Stimulated activated CD4-positive, alpha-beta T cell treated with anti-CD3 and anti-CD28 coated beads, Interleukin-2, amount 100 ng/mL, for 4 hours (primary cell): Measurements from ENCODE around the gene TSPAN9.

ENCODE experiments used
- DNase-seq: peaks from one replicate; pipeline ENCODE4 v3.0.0-alpha.2; 2020; ENCODE audit warnings: low read depth

TSPAN9 gene

DNA sequence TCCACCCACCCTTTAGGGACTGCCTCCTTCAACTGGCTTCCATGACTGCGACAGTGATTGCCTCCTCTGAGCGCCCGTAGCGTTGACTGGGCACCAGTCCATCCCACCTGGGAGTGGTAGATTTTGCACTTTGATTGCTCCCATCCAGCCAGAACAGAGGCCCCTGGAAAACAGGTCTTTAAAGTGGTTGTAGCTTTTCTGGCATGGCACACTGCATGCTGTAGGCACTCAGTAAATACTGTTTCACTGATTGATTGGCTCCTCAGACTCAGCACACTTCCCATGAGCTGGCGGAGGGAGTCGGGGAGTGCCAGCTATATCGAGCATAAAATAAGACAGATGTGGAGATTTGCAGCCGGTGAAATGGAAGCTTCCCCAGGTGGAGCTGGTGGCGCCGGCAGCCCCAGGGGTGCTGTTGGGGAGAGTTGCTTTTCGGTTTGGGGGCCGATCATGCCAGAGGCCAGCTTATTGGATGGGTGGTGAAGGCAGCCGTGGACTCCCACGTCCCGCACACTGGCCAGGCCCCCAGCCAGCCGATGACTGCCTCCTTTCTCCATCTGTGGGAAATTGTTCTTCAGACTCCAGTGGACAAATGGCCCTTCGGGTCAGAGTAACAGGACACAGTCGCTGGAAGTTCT is 200.2 kb downstream of the TSPAN9 start:
- no peak for DNase-seq

DNA sequence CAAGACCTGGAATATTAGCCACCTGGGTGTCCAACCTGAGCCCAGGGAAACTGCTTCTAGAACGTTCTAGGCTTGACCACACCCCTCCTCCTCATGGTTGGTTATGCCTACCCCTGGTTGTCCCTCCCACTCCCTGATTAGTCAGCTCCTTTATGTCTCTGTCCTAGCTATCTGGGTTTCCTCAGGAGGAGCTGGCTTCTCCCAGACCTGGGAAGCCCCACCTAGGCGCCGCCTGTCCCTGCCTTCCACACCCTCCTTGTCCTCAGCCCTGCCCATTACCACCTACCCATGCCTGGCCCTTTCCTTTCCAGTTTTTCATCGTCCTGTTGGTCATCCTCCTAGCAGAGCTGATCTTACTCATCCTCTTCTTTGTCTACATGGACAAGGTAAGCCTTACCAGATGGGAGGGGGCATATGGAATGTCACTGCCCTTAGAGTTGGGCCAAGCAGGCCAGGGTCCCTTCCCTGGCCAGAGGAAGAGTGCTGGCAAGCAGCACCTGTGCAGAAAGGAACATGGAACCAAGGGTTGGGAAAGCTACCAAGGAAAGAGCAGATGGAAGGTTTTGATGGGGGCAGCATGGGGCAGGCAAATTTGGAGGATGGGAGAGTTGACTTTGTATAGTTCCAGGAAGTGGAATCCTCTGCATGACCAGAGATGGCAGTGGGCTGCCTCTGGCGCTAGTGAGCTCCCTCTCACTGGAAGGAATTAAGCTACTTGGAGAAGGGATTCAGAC is 201.7 kb downstream of the TSPAN9 start:
- DNase-seq, result no peak

DNA sequence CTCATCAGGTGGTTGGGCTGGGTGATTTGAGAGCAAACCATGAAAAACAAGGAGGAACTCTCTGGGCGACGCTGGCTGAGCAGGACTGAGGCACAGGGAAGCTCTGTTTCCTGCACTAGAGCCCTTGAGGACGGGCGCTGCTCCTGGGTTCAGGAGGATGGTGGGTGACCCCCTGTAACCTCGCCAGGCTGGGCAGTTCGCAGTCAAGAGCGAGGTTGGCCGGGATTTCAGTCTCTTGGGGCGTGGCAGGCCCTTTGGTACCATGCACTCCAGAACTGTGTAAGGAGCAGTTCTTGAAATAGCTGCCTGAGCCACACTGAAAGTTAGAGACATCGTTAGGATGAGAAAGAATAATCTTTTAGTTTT is 202.2 kb downstream of the TSPAN9 start:
- no peak for DNase-seq

DNA sequence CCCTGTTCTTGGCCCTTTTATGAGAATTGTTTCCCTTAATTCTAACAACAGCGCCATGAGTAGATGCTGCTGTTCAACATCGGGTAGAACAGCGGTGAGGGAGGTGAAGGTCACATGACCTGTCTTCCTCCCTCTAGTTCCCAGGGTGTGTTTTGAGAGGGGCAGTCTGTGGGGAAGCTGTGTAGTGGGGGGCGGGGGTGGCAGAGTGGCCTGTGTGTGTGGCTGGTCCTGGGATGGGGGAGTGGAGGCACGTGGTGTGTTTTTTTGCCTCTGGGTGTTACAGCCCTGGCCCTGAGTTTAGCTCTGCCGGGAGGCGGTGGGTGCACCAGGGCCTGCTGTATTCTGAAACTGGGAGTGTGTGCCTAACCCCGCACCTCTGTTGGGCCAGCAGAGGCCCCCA is 202.7 kb downstream of the TSPAN9 start:
- DNase-seq, result no peak

DNA sequence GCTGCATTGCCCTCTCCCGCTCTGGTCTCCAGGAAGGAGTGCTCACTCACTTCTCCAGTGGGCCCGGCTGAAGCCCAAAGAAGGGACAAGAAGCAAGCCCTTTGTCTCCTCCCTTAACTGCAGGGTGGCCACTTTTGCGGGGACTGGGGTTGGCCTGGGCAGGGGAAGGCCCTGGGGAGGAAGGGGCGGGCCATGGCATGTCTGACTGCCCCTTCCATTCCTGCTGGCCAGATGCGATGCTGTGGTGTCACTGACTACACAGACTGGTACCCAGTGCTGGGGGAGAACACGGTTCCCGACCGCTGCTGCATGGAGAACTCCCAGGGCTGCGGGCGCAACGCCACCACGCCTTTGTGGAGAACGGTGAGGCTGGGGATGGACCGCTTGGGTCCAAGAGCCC is 203.8 kb downstream of the TSPAN9 start:
- DNase-seq, result no peak

DNA sequence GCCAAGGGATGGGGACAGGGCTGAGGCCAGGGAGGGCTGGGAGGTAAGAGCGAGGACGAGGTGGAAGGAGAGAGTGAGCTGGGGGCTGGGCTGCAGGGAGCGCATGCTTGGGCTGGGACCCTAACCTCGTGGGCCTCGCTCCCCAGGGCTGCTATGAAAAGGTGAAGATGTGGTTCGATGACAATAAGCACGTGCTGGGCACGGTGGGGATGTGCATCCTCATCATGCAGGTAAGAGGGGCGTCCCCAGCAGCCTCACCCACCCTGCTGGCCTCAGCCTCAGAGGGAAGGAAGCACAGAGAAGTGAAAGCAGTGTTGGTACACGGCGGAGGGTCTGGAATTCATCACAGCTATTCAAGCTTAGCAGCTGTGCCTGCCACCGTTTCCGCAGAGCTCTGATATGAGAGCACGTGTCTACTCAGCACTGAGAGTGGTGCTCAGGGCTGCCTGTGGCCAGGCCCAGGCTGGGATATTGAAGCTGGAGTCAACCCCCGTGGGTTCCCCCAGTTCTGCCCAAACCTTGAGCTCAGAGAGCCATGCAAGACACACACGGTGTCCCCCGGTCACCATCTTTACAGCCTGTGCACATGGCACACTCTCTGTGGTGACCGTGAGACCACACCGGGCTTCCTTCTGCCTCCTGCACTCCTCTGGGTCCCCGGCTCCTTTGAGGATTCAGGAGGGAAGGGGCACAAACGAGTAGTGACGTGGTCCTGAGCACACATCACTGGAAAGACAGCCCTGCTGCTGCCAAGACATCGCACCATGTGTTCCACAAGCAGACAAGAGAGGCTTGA is 204.6 kb downstream of the TSPAN9 start:
- DNase-seq, result no peak

DNA sequence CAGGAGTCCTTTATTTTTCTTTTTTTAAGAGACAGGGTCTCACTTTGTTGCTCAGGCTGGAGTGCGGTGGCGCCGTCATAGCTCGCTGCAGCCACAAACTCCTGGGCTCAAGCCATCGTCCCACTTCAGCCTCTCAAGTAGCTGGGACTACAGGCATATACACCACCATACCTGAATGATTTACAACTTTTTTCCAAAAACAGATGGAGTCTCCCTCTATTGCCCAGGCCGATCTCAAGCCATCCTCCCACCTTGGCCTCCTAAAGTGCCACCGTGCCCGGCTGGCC is 205.1 kb downstream of the TSPAN9 start:
- DNase-seq, result no peak

DNA sequence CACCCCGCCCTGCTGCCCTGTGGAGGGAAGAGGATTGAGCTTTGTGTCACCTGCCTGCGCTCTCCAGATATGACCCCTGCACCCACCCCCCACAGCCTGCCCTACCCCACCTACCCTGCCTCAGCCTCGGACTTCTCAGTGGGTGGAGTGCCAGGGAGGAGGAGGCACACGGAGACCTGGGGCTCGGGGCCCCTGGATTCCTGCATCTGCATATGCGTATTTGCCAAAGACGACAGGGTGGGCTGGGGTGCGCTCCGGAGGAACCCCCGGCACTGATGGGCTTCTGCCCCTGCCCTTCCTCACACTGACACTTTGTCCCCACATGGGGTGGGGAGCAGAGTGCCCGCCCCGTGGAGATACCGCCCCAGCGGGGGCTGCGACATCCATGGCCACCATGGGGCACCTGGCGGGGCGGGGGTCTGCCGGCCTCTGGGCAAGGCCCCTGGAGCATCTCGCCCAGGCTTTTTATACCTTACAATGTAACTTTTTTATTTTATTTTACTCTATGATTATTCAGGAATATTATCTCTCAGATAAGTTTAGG is 206.0 kb downstream of the TSPAN9 start:
- DNase-seq, result no peak

DNA sequence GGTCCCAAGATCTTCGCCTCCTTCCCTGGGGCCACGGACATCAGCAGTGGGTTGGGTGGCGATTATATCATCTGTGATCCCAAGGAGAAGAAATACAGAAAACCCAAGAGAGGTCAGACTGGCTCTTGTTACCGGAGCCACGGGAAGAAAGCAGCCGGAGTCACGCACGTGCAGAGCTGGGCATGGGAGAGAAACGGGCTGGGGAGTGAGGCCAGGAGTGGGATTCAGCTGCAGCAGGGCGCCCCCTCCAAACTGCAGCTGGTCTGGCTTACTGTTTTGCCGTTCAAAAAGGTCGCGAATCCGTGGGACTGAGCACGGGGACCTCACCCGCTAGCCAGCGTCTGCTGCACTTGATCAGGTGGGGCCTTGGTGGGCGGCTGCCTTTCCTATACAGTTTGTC is 207.2 kb downstream of the TSPAN9 start:
- no peak for DNase-seq

DNA sequence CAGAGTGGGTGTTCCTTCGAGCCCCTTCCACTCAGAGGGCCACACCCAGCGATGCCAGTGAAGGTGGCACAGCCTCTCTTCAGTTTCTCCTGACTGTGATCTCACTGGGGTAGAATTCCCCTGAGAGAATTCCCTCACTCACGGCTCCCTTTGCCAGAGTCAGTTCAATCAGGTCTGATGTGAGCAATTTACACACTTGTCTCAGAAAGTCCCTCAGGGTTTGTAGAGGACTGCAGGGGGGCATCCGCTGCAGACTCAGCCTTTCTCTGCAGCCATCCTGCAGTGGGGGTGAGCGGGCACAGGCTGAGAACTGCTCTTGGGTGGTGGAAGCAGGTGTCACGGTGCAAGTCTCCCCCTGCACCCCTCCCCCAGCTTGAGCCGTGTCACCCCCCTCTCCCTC is 208.4 kb downstream of the TSPAN9 start:
- DNase-seq, result no peak

DNA sequence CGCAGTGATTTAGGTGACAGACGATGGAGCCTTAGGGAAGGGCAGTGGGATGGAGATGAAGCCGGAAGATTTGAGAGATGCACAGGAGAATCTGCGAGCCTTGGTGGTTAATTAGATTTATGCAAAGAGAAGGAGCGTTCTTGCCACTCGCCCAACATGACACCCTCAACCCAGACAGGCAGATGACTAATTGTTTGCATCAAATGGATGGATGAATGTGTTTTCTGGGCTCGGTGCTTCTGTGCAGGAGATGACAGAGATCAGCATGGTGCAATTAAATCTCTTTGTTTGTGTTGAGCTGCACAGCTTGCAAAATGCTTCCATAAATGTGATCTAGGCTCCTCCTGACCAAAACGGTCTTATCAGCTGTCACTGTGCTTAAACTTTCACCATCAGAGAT is 211.5 kb downstream of the TSPAN9 start:
- DNase-seq, result no peak

DNA sequence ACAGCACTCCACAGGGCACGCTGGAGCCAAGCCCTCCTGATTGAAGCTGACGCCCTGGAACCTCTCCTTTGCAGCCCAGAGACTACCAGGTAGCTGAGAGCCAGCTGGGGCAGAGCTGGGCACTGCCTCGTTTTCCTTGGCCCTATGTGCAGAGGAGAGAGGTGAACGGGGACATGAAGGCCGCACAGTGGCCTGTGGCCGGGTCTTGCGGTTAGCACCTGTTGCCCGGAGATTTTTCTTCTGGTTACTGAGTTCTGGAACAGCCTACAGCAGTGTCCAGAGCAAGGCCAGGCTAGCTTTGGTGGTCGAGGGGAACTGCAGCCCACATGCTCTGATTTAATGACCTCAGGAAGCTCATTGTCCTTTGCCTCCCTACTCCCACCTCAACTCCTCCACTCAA is 212.5 kb downstream of the TSPAN9 start:
- no peak for DNase-seq

DNA sequence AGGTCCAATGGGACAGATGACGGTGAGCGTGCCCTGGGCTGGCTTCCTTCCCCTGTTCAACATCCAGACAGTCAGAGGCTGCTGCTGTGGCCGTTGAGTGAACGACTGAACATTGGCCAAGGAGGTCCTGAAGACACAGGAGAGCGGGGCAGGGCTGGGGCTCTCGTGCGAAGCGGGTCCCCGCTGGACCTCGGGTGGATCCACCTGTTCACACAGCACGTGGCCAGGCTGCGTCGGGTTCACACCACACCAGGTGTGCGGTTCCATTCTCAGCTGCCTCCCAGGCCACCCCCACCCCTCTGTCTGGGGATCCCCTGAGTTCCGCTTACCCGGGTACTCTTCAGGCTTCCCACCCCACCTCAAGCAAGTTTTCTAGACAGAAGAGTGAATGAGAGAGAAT is 214.8 kb downstream of the TSPAN9 start:
- no peak for DNase-seq

DNA sequence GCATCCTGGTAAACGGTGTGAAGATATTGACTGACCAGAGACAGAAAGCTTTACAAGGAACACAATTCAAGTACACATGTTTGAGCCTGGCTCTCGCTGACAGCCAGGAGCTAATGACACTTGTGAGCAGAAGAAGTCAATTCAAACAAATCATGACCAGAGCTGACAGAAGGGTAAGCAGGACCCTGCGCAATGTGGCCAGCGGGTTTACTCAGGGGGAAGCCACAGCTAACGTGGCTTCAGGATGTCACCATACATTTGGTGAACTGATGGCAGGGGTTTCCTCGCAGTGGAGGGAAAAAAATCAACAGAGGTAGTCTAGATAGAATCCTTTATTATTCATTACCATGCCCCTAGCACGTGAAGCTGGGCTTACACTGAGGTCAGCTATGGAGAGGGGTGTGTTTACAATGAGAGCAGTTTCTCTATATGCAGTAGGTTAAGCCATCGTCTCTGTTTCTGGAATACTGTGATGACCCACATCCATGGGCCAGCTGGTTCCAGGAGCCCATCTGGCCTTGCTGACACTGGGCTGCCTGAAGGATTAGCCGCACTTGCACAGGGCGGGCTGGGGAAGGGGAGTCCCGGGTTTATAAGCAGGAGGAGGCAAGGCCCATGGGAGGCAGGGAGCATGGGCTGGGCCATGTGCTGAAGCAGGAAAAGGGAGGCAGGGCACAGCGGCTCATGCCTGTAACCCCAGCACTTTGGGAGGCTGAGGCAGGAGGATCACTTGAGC is 215.7 kb downstream of the TSPAN9 start:
- DNase-seq, result no peak

DNA sequence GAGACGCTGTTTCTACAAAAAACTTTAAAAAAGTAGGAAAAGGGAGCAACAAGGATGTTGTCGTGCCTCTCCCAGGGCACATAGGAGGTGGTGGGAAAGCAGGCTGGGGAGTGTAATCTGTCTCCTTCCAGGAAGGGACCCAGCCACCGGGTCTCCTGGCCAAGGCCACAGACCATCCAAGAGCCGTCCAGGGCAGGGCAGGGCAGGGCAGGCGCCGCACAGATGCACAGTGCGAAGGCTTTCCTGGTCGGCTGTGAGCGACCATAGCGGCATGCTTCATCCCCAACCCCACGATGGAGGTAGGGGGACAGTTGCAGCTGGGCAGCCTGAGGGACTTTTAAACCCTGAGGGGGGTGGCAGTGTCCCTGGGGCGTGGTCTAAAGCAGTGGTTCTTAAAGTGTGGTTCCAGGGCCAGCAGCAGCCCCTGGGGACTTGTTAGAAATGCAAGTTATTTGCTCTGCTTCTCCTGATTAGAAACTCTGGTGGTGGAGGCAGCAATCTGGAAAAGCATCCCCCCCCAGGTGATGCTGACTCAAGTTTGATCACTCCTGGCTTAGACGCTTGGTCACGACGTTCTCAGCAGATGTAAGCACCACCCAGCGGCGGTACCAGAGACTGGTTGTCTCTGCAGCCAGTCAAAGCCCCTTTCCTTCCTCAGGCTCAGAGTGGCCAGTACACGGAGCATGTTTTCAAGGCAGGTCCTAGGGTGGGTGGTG is 216.4 kb downstream of the TSPAN9 start:
- no peak for DNase-seq

DNA sequence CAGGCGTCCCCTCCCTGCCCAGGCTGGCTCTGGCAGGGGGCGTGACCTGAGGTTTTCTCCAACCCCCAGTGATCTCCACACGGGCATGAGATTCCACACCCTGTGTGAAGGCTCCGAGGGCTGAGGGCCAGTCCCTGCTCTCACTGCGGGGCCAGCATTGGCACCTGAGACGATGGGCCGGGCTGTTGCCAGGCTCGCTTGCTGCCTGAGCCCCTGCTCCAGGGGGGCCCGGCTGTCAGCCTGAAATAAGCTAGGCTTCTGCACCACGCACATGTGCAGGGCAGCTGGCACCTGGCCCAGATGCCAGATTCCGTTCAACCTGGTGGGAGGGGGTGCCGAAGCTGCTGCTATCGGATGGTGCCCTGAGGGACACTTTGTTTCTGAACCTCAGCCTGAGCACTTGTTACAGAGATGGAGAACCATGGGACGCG is 217.3 kb downstream of the TSPAN9 start:
- no peak for DNase-seq

DNA sequence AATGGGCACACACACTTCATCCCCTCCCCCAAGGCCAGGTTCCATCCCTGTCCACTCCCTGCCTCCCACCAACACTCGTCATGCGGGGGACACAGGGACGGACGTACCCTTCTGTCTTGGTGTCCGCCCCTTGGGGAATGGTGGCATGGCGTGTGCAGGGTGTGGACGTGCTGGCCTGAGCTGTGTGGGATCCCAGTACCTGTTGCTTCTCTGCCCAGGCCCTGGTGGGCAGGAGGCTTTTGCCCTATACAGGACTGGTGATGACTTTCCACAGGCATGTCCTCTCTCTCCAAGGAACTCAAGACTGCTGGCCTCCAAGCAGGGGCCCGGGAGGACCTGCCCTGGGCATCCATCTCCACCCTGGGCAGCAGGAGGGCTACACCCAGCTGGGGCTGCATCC is 218.0 kb downstream of the TSPAN9 start:
- DNase-seq, result no peak

DNA sequence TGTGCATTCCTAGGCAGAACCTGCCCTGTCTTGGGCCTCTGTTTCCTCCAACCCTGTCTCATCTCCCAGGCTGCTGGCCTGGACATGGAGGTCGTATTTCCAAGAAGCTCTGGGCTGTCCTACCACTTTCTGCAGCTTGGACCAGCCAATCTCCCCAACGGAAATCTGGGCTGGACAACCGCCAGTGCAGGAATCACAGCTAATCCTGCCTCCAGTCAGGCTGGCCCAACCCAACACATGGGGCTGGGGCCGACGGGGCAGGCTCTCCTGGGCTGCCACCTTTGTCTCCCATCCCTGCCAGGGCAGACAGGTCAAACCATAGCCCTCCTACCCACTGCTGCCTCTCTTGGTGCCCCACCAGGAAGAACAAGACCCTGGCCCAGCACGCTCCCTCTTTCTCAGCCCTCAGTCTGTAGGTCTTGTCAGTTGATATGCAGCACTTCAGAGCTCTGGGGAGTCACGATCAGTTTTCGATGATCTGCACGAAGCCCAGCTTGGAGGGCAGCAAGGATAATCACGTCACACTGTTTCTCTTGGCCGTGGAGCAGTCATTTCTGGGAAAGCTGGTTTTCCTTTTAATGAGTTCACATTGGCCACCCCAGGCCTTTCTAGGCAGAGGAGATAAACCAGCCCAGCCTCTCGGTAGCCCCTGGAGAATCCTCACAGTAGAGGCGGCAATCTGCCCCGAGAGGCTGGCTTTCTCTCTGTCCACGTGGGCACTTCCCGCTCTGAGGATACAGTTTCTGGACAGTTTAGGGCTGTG is 218.6 kb downstream of the TSPAN9 start:
- no peak for DNase-seq

DNA sequence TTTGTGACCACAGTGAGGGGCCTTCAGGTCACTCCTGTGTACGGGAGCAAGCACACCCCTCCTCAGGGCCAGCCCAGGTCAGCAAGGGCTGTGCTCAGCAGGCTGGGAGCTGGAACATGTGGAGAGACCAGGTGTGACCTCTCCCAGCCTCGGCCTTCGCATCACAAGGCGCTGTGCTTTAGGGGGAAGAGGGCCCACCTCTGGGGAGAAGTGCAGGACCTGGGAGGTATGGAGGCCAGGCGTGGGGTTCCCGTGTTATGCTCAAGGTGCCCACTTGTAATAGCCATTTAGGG is 219.2 kb downstream of the TSPAN9 start:
- DNase-seq, result no peak

DNA sequence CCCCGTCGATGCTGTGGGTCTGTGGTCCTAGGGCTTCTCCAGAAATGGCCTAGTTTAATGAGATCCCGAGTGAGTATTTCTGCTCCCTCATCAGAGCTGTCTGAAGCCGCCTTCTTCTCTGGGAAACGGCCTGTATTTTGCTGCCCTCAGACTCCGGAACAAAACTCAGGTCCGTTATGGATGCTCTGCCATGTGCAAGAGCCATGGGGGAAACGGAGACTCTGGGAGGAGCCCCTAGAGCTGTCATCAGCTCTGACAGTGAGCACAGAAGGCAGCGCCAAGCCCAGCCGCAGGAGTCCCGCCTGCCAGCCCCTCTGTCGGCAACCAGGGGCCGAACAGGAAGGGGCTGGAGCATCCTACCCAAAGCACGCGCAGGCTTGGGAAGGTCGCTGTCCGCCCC is 221.4 kb downstream of the TSPAN9 start:
- DNase-seq, result no peak
